ENCODE measurements around the gene DDX41.

Gene DDX41

DNA sequence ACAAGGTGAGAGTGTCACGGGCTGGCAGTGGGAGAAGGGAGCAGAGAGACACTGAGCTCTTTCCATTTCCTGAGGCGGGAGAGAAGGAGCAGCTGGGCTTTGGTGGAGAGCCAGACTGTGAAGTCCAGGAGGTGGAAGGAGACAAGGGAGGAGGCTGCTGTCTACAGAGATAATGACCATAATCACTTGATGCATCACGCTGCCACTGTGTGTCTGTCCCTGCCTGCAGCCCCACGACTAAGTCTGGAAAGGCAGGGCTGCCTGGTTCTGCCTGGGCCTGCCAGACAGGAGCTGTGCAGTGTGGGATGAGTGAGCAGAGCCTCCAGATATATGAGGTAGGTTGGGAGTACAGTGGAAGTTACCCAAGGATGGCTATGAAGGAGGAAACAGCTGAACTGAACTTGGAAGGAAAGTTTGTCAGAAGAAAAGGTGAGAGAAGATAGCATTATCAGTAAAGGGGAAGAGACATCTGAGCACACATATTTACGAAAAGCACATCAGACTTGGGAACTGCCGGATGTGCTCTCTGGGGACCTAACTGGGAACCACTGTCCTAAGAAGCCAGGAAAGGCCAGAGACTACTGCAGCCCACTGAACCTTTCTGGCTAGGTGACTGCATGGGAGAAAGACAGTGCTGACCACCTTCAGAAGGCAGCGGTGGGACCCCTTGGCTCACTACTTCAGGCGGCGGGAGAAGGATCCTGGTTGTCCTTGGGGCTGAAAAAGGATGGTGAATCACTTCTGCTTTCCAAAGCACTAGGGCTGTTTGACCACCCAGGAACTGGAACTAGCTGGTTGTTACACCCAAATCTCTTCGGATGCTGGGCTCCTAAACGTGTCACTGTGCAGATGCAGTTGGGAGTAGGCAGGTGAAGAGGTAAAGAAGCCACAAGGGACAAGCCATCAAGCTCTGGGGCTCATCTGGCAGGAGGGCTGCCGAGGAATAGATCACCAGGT is 12.8 kb upstream of the DDX41 start:
- no CpG with 5 or more reads among the region's 12 CpGs for WGBS (ENCODE audit: extremely low coverage, insufficient coverage, low lambda C conversion rate)

DNA sequence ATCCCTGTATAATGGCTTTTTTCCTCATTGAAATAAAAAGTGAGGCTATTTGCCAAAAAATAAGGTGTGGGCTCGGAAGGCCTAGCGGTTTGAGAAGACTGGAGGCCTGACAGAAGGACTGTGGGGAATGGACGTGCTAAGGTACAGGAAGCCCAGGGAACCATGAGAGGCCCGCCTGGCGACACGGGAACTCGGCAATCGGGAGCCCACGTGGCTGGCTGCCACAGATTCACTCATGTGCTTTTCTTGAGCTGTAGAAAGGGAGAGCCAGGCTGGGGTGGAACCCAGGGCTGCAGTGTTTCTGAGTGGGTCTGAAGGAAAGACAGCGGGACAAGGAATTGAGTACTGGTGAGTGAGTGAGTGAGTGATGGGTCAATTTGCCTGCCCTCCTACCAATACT is 11.9 kb upstream of the DDX41 start:
- no peak overlapping the region for H2BK5ac ChIP-seq (ENCODE audit: low read length)
- no peak overlapping the region for H3K18ac ChIP-seq (ENCODE audit: low read length)
- no peak for DNase-seq
- peaks cover 25% of the 10 kb centered on the region for H3K36me3 ChIP-seq (ENCODE audit: control insufficient read depth, insufficient read depth, low read length)
- H3K4me1 ChIP-seq (ENCODE audit: control insufficient read depth, low read depth, low read length), result no peaks in the 10 kb centered on the region
- no peak overlapping the region for H2AK5ac ChIP-seq (ENCODE audit: low read length)
- no peaks in the 10 kb centered on the region for H3K27me3 ChIP-seq (ENCODE audit: insufficient read depth, low read length, poor library complexity)
- no peak overlapping the region for H2BK120ac ChIP-seq (ENCODE audit: low read depth, low read length)
- no peak overlapping the region for H3K23ac ChIP-seq (ENCODE audit: low read length)
- no CpG with 5 or more reads among the region's 10 CpGs for WGBS (ENCODE audit: extremely low coverage, insufficient coverage, low lambda C conversion rate)
- H3K79me1 ChIP-seq (ENCODE audit: low read length), result no peaks in the 10 kb centered on the region
- no peak overlapping the region for H3K27ac ChIP-seq (ENCODE audit: low read depth, low read length)
- H2BK15ac ChIP-seq (replicated peaks; ENCODE audit: low read depth), result no peak overlapping the region
- no peak overlapping the region for H4K5ac ChIP-seq (ENCODE audit: low read length)
- no peak overlapping the region for H4K8ac ChIP-seq (ENCODE audit: low read depth, low read length)
- no peak overlapping the region for H3K4me2 ChIP-seq (ENCODE audit: low read length)
- H3K4ac ChIP-seq (ENCODE audit: low read depth, low read length), result no peak overlapping the region
- no peaks in the 10 kb centered on the region for H3K79me2 ChIP-seq (ENCODE audit: control insufficient read depth, insufficient read depth, low read length)
- H3K56ac ChIP-seq (ENCODE audit: low read length), result no peak overlapping the region
- no peak overlapping the region for H3K9ac ChIP-seq (ENCODE audit: low read length)
- H3K4me3 ChIP-seq (ENCODE audit: low read length), result no peak overlapping the region

More for the DNA sequence above, 12.8 kb upstream of the DDX41 start:
- no peak overlapping the region for H3K23ac ChIP-seq (ENCODE audit: low read length)
- no peak overlapping the region for H2BK5ac ChIP-seq (ENCODE audit: low read length)
- no peak overlapping the region for H4K5ac ChIP-seq (ENCODE audit: low read length)
- no peak overlapping the region for H2AK5ac ChIP-seq (ENCODE audit: low read length)
- no peak overlapping the region for H3K4ac ChIP-seq (ENCODE audit: low read depth, low read length)
- no peak overlapping the region for H3K18ac ChIP-seq (ENCODE audit: low read length)
- H3K27me3 ChIP-seq (ENCODE audit: insufficient read depth, low read length, poor library complexity), result no peaks in the 10 kb centered on the region
- peaks cover 22% of the 10 kb centered on the region for H3K36me3 ChIP-seq (ENCODE audit: control insufficient read depth, insufficient read depth, low read length)
- H3K4me2 ChIP-seq (ENCODE audit: low read length), result no peak overlapping the region
- H3K79me1 ChIP-seq (ENCODE audit: low read length), result no peaks in the 10 kb centered on the region
- H3K27ac ChIP-seq (ENCODE audit: low read depth, low read length), result no peak overlapping the region
- no peaks in the 10 kb centered on the region for H3K79me2 ChIP-seq (ENCODE audit: control insufficient read depth, insufficient read depth, low read length)
- DNase-seq, result no peak
- H3K4me1 ChIP-seq (ENCODE audit: control insufficient read depth, low read depth, low read length), result no peaks in the 10 kb centered on the region
- no peak overlapping the region for H2BK15ac ChIP-seq (replicated peaks; ENCODE audit: low read depth)
- H3K4me3 ChIP-seq (ENCODE audit: low read length), result no peak overlapping the region
- no peak overlapping the region for H2BK120ac ChIP-seq (ENCODE audit: low read depth, low read length)
- H4K8ac ChIP-seq (ENCODE audit: low read depth, low read length), result no peak overlapping the region
- no peak overlapping the region for H3K9ac ChIP-seq (ENCODE audit: low read length)
- H3K56ac ChIP-seq (ENCODE audit: low read length), result no peak overlapping the region

DNA sequence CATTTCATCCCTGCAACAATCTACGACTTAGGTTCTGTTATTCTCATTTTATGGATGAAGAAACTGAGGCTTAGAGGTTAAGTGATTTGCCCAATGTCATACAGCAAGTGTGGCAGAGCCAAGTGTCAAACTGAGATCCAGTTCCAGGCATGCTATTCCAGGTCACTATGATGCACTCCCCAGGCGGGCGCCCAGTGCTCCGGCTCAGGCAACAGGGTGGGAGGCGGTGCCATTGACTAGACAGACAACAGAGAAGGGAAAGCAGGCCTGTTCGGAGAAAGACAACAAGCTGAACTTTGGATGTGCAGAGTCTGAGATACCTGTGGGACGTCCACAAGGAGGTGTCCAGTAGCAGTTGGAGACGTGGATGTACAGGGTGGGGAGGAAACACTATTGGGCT is 10.8 kb upstream of the DDX41 start:
- no peaks in the 10 kb centered on the region for H3K4me1 ChIP-seq (ENCODE audit: control insufficient read depth, low read depth, low read length)
- H3K27ac ChIP-seq (ENCODE audit: low read depth, low read length), result no peak overlapping the region
- H3K79me2 ChIP-seq (ENCODE audit: control insufficient read depth, insufficient read depth, low read length), result no peaks in the 10 kb centered on the region
- no peak overlapping the region for H2BK5ac ChIP-seq (ENCODE audit: low read length)
- H2AK5ac ChIP-seq (ENCODE audit: low read length), result no peak overlapping the region
- H2BK120ac ChIP-seq (ENCODE audit: low read depth, low read length), result no peak overlapping the region
- H3K18ac ChIP-seq (ENCODE audit: low read length), result no peak overlapping the region
- peaks cover 26% of the 10 kb centered on the region for H3K36me3 ChIP-seq (ENCODE audit: control insufficient read depth, insufficient read depth, low read length)
- no peak overlapping the region for H4K8ac ChIP-seq (ENCODE audit: low read depth, low read length)
- H3K4me2 ChIP-seq (ENCODE audit: low read length), result no peak overlapping the region
- no peak overlapping the region for H2BK15ac ChIP-seq (replicated peaks; ENCODE audit: low read depth)
- H3K23ac ChIP-seq (ENCODE audit: low read length), result no peak overlapping the region
- no peaks in the 10 kb centered on the region for H3K79me1 ChIP-seq (ENCODE audit: low read length)
- H3K4ac ChIP-seq (ENCODE audit: low read depth, low read length), result no peak overlapping the region
- H3K4me3 ChIP-seq (ENCODE audit: low read length), result no peak overlapping the region
- H4K5ac ChIP-seq (ENCODE audit: low read length), result no peak overlapping the region
- DNase-seq, result no peak
- H3K9ac ChIP-seq (ENCODE audit: low read length), result no peak overlapping the region
- WGBS (ENCODE audit: extremely low coverage, insufficient coverage, low lambda C conversion rate), result no CpG with 5 or more reads among the region's 8 CpGs
- no peak overlapping the region for H3K56ac ChIP-seq (ENCODE audit: low read length)
- H3K27me3 ChIP-seq (ENCODE audit: insufficient read depth, low read length, poor library complexity), result no peaks in the 10 kb centered on the region

DNA sequence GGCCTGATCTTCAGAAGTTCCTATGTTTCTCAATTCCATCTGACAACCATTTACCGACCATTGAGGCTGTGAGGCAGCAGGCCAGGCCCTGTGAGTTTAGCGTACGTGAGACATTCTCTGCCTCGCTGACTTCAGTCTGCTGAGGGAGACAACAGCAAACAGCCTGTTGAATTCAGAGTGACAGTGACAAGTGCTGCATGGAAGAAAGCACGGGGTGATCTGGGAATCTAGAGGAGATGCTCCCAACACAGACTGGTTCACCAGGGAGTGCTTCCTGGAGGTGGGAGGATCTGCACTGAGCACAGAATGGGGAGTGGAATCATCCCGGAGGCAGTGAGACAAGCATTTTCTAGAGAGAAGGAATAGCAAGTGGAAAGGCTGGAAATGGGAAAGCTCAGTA is 10.0 kb upstream of the DDX41 start:
- Histone ChIP-seq H2BK120ac (ENCODE audit: low read depth, low read length) (no peak overlapping the region), H3K79me1 (ENCODE audit: low read length) (no peaks in the 10 kb centered on the region), H3K36me3 (ENCODE audit: control insufficient read depth, insufficient read depth, low read length) (peaks cover 24% of the 10 kb centered on the region), H3K4me3 (ENCODE audit: low read length) (no peak overlapping the region), H3K27me3 (ENCODE audit: insufficient read depth, low read length, poor library complexity) (no peaks in the 10 kb centered on the region), H3K4me2 (ENCODE audit: low read length) (no peak overlapping the region), H3K9ac (ENCODE audit: low read length) (no peak overlapping the region), H3K27ac (ENCODE audit: low read depth, low read length) (no peak overlapping the region), H3K4ac (ENCODE audit: low read depth, low read length) (no peak overlapping the region), H3K79me2 (ENCODE audit: control insufficient read depth, insufficient read depth, low read length) (no peaks in the 10 kb centered on the region), H3K23ac (ENCODE audit: low read length) (no peak overlapping the region), H3K4me1 (ENCODE audit: control insufficient read depth, low read depth, low read length) (no peaks in the 10 kb centered on the region), H2AK5ac (ENCODE audit: low read length) (no peak overlapping the region), H2BK15ac (replicated peaks; ENCODE audit: low read depth) (no peak overlapping the region), H3K18ac (ENCODE audit: low read length) (no peak overlapping the region), H2BK5ac (ENCODE audit: low read length) (no peak overlapping the region), H4K8ac (ENCODE audit: low read depth, low read length) (no peak overlapping the region), H3K56ac (ENCODE audit: low read length) (no peak overlapping the region), H4K5ac (ENCODE audit: low read length) (no peak overlapping the region)
- WGBS (ENCODE audit: extremely low coverage, insufficient coverage, low lambda C conversion rate), result no CpG with 5 or more reads among the region's 6 CpGs
- no peak for DNase-seq

DNA sequence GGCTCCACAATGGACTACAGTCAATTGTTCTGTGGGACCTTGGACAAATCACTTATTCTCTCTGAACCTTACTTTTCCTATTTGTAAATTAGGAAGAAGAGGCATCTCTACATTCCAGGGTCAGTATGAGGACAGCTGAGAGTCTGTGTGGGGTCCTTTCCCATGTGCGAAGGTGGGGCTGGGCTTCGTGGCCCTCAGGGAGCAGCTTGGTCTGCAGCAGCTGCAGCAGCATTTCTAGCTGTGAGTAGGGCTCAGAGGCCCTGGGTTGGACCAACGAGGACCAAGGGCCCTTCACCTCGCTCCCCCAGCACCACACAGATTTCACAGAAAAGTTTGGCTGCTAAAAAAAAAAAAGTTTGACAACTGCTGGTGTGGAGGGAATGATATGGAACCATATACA is 9.4 kb upstream of the DDX41 start:
- Histone ChIP-seq H3K4ac (ENCODE audit: low read depth, low read length) (no peak overlapping the region), H3K4me3 (ENCODE audit: low read length) (no peak overlapping the region), H2BK120ac (ENCODE audit: low read depth, low read length) (no peak overlapping the region), H2AK5ac (ENCODE audit: low read length) (no peak overlapping the region), H3K18ac (ENCODE audit: low read length) (no peak overlapping the region), H3K4me2 (ENCODE audit: low read length) (no peak overlapping the region), H3K56ac (ENCODE audit: low read length) (no peak overlapping the region), H3K4me1 (ENCODE audit: control insufficient read depth, low read depth, low read length) (no peaks in the 10 kb centered on the region), H4K5ac (ENCODE audit: low read length) (no peak overlapping the region), H3K9ac (ENCODE audit: low read length) (no peak overlapping the region), H3K36me3 (ENCODE audit: control insufficient read depth, insufficient read depth, low read length) (peaks cover 23% of the 10 kb centered on the region), H3K27me3 (ENCODE audit: insufficient read depth, low read length, poor library complexity) (no peaks in the 10 kb centered on the region), H3K79me2 (ENCODE audit: control insufficient read depth, insufficient read depth, low read length) (no peaks in the 10 kb centered on the region), H3K27ac (ENCODE audit: low read depth, low read length) (no peak overlapping the region), H3K23ac (ENCODE audit: low read length) (no peak overlapping the region), H2BK15ac (replicated peaks; ENCODE audit: low read depth) (no peak overlapping the region), H2BK5ac (ENCODE audit: low read length) (no peak overlapping the region), H4K8ac (ENCODE audit: low read depth, low read length) (no peak overlapping the region), H3K79me1 (ENCODE audit: low read length) (no peaks in the 10 kb centered on the region)
- WGBS (ENCODE audit: extremely low coverage, insufficient coverage, low lambda C conversion rate), result no CpG with 5 or more reads among the region's 4 CpGs
- DNase-seq, result no peak

Data from mesendoderm (in vitro differentiated cells).